ENCODE measurements around the gene CCND1. TPM values are rescaled to one million over a fixed set of nuclear protein-coding genes. Genes with fewer than 3 reads are reported as not detected.
"Not testable (repeated sequence)": the region's sequence is repeated elsewhere in the genome, so short reads cannot be mapped to it uniquely, and the experiment has no call there.

CCND1 gene
- total RNA-seq, 1 donor from 2014 or later = 82.6 TPM

DNA sequence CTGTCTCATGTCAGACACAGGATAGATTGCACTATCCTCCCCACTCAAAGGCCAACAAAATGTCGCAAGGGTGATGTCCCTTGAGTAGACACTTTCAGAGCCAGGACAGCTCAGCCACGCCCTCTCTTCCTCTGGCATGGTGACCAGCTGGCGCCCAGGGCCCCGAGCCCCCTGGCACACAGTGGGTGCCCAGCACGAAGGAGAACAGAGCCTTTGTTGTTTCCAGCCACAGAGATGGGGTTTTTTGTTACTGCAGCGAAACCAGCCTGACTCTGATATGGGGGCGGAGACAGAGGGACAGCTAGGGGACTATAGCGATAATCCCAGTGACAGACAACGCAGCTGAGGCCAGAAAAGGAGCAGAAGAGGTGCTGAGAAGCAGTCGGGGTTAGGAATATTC lies 23.3 kb upstream of the CCND1 start:
- ATAC-seq (no peak), DNase-seq (ENCODE audit: low spot score) (no peak)

DNA sequence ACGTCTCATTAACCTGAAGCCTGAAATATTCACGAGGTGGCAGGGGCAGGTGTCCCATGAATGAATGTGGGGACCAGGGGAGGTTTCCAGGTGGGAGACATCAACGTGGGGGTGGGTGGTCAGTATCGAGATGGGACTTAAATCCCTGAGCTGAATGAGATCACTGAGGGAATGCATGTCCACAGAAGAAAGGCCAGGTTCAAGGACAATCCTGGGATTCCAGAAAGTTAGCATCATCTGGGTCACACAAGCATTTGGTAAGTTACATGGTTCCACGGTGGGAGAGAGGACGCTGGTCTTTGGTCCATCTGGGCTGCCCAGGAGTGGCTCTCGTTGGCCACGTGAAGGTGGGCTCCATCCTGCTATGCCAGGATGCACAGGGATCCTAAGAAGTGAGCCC lies 22.7 kb upstream of the CCND1 start:
- DNase-seq (ENCODE audit: low spot score) (no peak), ATAC-seq (no peak)

DNA sequence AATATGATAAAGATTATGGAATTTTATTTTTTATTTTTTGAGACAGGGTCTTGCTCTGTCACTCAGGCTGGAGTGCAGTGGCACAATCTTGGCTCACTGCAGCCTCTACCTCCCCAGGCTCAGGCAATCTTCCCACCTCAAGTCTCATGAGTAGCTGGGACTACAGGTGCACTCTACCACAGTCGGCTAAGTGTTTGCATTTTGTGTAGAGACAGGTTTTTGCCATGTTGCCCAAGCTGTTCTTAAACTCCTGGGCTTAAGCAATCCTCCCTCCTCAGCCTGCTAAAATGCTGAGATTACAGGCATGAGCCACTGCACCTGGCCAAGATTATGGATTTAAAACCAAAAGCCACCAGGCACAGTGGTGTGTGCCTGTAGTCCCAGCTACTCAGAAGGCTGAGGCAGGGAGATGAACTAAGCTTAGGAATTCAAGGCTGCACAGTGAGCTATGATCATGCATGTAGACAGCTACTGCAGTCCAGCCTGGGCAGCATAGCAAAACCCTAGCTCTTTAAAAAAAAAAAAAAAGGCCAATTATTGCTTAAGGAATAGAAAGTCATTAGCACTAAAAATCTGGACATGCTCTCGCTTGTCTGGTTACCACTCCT lies 20.2 kb upstream of the CCND1 start:
- ATAC-seq (no peak), DNase-seq (ENCODE audit: low spot score) (no peak)

DNA sequence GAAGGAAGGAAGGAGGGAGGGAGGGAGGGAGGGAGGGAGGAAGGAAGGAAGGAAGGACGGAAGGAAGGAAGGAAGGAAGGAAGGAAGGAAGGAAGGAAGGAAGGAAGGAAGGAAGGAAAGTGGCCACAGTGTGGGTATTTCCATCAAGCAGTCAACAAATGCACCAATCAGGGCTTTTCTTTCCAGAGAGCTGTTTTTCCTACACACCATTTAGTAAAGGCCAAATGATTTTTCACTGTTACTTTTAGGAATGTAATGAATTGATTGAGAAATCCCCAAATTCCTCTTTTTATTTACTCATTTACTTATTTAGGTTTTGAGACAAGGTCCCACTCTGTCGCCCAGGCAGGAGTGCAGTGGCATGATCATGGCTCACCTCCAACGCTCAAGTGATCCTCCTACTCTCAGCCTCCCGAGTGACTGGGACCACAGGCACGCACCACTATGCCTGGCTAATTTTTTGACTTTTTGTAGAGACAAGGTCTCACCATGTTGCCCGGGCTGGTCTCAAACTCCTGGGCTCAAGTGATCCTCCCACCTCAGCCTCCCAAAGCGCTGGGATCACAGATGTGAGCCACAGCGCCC lies 18.8 kb upstream of the CCND1 start:
- not testable (repeated sequence) for DNase-seq (ENCODE audit: low spot score); ATAC-seq

DNA sequence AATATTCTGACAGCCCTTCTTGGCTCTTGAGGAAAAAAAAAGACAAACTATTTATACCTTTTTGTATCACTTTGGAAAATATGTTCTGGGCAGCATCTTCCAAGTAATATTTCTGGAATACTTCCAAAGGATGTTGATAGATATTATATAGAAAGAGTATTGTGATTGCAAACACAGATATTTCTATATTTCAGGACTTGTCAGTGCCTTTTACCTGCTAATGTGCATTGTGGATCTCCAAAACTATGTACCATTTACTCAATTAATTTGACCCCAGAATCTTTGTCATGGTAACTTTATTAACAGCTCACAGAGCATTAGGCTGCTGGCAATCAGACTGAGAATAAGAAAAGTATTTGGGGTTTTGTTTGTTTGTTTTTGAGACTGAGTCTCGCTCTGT lies 16.7 kb upstream of the CCND1 start:
- DNase-seq (ENCODE audit: low spot score) (no peak), ATAC-seq (no peak)

DNA sequence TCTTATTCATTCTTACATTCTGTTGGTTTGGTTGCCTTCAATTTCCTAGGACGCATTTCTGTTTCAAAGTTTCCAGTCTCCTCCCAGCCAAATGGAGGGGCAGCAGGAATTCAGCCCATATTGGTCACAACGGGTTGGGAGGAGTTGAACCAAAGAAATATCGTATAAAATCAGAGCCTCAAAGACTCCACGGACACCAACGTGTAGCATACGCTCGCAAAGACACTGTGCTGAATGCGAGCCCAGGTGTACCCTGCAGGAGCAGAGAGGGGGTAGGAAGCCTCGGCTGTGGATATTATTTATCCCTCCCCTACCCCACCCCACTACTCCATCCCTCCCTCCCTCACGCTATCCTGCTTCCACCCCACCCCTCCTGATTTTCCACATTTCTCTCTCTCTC lies 15.5 kb upstream of the CCND1 start:
- DNase-seq (ENCODE audit: low spot score) = no peak
- no peak for ATAC-seq

DNA sequence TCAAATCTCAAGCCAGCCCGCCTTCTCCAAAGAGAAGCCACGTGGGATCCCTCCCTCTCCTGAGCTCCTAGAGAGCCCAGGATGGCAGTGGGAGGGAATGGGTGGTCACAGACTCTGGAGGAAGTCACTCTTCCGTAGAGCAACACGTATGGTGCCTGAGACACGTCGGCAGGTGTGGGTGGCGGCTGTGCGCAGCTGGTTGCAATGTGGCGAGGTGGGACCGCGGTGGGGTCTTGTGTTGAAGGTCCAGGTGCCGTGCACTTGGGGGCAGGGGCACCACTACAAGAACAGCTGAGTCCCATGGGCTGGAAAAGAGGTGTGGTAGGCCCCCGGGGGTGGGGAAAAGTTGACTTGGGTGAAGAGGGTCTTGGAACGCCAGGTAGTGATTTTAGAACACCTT lies 13.4 kb upstream of the CCND1 start:
- no peak for ATAC-seq
- DNase-seq (ENCODE audit: low spot score) = no peak

DNA sequence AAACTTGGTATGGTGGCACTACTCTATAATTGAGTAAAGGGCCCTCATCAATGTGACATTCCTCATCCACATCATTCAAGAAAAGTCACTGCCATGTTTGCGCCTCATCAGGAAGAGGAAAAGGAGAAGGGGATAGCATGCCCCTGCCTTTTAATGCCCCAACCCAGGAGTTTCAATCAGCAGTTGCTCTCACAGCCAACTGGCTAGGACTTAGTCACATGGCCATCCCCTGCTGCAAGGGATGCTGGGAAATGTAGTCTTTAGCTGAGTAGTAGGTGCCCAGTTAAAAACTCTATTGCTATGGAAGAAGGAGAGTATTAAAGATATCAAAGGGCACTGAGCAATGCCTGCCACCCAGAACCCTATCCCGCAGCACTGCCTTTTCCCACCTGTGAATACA lies 10.9 kb upstream of the CCND1 start:
- ATAC-seq = peak; percentile 23
- no peak for DNase-seq (ENCODE audit: low spot score)

DNA sequence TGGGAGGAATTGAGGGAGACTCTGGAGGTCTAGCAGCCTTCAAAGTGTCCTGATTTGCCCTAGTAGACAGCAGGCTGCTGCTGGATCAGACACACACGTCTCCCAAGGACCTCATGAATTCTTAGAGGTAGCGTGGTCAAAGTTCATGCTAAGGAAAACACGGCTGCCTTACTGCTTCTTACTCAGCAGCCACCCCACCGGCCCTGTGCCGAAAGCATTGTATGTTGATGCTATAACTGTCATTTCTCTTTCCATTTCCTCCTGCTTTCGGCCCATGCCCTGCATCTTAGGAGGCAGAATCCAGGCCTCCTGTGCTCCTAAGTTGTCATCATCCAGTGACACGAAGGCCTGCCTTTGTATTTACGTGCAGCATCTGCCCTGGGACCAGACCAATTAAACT lies 10.5 kb upstream of the CCND1 start:
- DNase-seq (ENCODE audit: low spot score) = no peak
- ATAC-seq = no peak

DNA sequence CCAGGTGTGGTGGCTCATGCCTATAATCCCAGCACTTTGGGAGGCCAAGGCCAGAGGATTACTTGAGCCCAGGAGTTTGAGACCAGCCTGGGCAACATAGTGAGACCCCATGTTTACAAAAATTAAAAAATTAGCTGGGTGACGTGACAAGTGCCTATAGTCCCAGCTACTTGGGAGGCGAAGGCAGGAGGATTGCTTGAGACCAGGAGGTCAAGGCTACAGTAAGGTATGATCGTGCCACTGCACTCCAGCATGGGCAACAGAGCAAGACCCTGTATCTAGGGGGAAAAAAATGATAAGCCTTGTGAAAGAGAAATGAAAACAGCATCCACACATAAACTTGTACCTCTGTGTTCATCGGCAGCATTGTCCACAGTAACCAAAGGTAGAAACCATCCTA lies 8.1 kb upstream of the CCND1 start:
- ATAC-seq = no peak
- DNase-seq (ENCODE audit: low spot score) = no peak

DNA sequence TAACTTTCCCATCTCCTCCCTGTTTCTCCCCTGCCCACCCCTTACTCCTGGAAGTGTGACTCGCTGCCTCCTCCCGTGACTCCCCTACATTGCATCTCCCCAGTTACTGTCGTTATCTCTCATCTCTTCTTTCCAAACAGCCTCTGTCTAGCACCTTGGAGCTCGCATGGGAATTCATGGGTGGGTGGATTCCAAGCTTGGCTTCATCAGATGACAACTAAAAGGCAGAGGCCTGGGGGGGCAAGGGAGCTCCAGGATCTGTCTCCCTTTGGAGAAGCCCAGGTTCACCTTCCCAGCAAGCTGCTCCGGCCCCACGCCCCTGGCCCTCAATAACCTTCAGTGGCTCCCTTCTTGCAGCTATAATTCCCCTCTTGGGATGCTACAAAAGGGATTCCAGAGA lies 6.9 kb upstream of the CCND1 start:
- DNase-seq (ENCODE audit: low spot score) (no peak), ATAC-seq (no peak)

DNA sequence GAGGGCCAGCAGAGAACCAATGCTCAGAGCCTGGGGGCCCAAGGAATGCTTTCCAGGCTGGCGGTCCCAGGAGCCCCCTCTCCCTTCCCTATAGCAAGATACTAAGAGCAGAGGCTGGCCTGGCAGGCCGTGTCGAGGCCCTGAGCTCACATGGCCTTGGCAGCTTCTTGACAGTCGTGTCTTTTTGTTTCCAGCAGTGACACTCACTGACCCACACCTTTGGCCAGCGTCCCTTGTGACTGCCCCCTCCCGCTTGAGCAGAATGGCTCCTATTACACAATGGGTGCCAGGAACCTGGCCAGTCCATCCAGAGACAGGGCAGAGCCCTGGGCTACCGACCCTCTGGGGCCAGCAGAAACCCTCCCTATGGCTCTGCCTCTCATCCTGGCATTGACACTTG lies 6.4 kb upstream of the CCND1 start:
- DNase-seq (ENCODE audit: low spot score) = peak; percentile 88
- ATAC-seq = peak; percentile 63

DNA sequence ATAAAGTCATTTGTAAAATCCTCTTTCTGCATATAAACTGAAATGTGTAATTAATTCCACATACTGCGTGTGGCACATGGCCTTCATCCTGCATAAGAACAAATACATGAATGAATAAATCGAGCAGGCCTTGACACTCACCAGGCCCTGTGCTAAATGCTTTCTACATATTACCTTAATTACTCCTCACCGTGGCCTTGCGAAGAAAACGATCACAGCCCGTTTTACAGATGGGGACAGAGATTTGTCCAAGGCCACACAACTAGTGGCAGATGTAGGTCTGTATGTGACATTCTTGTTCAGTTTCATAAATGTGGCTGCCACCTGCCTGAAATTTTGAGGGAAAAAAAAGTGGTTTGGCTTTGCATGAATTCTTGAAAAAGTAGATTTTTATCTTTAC lies 5.8 kb upstream of the CCND1 start:
- no peak for DNase-seq (ENCODE audit: low spot score)
- no peak for ATAC-seq

DNA sequence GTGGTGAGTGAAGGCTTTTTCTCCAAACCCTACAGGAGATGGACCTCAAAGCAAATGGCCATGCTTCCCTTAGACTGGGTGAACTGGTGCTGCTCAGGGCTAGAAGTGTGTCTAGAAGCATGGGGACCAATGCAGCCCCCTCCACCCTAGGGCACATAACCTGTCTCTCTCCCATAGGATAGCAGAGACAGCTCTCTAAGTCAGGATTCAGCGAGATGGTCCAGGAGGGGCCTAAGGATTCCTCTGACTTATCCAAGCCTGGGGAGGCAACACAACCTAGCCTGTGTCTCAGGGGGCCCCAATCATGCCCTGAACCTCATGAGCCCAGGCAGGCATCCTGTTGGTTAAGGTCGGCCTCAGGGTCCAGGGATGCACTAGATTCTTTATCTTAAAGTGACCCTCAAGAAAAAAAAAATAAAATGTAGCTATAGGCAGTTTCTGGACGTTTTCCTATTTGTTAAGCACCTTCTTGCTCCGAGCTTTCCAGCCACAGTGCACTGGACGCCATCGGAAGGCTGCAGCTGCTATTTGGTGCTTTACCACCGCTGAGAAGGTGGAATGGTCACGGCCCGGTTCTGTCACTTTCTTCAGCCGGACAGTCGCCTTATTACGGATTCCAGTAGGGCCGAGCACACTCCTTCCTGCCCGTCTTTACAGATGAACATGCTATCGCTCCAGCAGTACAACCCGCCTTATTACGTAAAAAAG lies 5.0 kb upstream of the CCND1 start:
- DNase-seq (ENCODE audit: low spot score) (no peak), ATAC-seq (no peak)

DNA sequence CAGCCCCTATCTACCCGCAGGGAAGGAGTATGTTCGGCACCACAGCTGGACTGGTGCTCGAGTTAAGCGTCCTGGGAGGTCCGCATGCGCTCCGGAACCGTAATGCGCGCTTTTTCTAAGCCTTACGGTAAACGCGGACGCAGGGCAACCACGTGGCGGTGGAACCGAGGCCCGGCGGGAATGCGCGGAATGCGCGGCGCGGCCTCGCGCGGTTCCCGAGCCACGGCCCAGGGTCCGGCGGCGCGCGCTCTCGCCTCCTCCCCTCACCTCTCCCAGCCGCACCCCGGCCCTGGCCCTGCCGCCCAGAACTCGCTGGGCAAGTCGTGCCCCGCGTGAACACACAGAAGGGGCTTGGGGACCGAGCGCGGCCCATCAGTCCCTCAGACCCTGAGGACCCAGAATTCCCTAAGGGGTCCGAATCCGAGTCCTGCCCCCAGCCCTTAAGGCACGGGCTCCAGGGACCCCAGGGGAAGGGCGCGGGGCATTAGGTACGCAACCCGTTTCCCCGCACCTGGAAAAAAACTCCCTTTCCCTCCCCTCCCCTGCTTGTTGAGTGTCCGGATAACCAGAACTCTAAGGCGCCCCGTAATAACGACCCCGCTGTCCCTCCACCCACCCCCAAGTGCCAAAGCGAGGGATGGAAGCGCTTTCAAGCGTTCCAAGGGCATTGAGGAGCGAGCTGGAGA lies 4.3 kb upstream of the CCND1 start:
- DNase-seq (ENCODE audit: low spot score) = peak; percentile 80
- peak; percentile 50 for ATAC-seq

DNA sequence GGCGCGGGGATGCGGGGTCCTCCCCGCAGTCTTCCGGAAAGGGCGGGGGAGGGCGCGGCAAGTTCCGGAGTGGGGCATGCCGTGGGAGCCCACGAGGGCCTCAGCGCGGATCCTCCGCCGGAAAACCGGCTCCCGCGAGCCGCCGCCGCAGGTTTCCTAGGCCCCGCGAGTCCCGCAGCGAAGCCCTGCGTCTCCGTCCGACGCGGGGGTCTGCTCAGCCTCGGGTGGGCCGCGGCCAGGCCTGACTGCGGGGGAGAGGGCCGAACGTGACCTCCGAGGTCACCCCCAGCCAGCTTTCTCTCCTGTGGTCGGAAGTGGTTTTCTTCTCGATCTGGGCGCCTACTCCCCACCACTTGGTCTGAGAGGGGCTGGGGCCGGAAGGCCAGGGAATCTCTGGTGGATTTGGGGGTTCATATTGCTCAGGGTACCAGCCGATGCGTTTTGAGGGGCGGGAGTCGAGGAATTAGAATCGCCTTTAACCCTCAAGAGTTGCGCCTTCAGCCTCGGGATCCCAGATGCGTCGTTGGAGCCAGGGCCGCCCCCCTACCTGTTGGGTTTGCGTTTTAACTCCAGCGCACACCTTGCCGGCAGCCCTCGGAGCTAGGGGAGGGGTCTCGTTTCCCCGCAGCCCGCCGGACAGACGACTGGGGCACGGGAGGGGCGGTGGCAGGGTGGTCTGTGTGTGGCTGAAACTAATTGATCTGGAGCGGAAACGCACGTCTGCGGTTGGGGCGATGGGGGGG lies 3.6 kb upstream of the CCND1 start:
- ATAC-seq (no peak), DNase-seq (ENCODE audit: low spot score) (no peak)

DNA sequence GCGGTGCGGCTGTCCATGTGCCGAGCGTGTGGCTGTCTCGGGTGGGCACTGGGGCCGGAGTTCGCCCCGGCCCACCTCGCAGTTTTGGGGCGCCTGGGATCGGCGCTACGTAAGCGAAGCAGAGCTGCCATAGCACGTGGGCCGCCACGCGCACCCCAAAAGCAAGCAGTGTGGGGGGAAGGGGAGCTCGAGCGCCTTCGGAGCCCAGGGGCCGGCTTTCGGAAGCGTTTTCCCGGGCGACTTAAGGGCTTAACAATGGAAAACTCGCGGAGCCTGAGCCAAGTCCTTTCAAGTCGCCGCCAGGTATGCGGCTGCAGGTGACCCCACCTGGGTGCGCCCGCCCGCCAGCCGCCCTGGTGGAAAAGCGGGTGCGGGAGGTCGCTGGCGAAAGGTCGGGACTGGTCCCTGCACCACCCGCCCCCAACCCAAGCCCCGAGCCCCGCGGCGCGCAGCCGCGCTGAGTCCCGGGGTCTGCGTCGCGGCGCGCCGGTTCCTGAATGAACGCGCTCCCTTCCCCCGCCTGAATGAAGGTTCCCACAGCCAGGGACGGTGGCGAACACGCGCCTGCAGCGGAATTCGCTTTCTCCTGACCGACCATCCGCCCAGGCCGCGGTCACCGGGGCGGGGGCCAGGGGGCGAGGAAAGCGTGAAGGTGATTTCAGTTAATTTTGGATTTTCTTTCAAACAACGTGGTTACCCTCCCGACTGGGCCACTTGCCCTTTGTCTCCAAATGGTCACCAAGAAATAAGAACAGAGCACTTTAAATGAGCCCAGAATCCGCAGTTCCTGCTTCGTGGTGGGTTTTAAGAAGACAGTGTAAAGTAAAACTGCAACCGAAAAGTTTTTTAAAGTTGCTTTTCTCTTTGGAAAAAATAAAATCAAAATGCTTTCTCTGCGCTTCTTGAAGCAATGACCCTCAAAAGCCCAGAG lies 2.8 kb upstream of the CCND1 start:
- ATAC-seq (peak; percentile 9), DNase-seq (ENCODE audit: low spot score) (peak; percentile 68)

DNA sequence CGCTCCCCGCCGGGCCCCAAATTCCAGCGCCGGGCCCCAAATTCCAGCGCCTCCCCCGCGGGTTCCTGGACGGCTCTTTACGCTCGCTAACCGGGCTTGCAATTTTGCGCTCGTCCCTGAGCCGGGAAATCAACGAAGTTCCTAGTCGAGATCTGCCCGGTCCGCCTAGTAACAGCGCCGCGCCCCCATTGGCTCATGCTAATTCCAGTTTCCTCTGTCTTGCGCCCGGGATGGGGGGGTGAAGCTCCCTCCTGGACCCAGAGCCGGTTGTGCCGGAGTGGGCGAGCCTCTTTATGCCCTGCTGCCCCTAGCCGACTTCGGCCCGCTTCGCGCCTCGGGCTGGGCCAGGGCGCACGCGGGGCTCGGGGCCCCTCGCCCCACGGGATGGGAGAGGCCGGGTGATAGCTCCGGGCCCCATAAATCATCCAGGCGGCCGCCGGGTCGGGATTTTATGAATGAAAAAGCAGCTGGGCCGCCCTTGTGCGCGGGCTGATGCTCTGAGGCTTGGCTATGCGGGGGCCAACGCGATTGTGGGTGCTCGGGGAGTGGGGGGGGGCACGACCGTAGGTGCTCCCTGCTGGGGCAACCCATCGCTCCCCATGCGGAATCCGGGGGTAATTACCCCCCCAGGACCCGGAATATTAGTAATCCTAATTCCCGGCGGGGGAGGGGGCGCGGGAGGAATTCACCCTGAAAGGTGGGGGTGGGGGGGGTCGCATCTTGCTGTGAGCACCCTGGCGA lies 1.8 kb upstream of the CCND1 start:
- peak; percentile 94 for DNase-seq (ENCODE audit: low spot score)
- peak; percentile 58 for ATAC-seq

DNA sequence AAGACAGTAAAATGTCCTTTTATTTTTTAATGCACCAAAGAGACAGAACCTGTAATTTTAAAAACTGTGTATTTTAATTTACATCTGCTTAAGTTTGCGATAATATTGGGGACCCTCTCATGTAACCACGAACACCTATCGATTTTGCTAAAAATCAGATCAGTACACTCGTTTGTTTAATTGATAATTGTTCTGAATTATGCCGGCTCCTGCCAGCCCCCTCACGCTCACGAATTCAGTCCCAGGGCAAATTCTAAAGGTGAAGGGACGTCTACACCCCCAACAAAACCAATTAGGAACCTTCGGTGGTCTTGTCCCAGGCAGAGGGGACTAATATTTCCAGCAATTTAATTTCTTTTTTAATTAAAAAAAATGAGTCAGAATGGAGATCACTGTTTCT lies 1.1 kb upstream of the CCND1 start:
- ATAC-seq (no peak), DNase-seq (ENCODE audit: low spot score) (no peak)
